NCI-H2171 treated with DMSO at 0.1 percent for 48 hours (cell line): ENCODE measurements around the gene ALDH9A1.
"Not testable (repeated sequence)": the region's sequence is repeated elsewhere in the genome, so short reads cannot be mapped to it uniquely, and the experiment has no call there.

Experiments used
- DNase-seq: peaks from one replicate; lab custom pipeline; 2025; lab: John Stamatoyannopoulos, UW

Gene ALDH9A1

DNA sequence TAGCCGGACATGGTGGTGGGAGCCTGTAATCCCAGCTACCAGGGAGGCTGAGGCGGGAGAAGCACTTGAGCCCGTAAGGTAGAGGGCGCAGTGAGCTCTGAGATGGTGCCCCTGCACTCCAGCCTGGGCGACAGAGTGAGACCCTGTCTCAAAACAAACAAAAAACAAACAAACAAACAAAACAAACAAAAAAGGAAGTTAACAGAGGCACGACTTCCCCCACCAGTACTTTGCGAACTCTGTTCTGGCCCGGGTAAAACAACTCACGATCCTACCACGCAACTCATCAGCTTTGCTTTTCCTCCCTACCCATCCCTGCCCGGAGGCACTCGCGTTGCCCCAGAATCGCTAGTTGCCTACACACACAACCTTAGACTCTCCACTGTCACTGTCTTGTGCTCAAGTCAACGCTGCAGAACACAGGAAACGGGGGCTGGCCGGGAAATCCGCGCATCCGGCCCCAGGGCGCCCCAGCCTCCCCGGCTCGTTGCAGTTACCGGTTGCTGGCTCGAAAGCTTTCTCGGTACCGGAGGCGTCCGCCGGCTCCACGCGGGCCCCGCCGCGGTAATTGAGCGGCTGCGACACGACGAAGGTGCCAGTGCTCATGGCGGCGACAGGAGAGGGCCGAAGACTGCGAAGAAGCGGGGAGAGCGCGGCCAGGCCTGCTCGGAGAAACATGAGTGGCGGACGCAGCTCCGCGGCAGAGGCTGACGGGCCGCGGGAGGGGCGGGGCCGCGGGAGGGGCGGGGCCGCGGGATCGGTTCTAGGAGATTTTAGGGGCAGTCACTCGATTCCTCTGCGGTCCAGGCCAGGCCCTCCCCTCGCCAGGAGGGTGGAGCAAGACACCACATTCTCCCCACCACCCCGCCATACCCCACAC, at the start of gene ALDH9A1:
Gene ALDH9A1, minus strand, starts transcription at position 682 of the 880 bp plus-strand sequence. Its CDS starts 4 bp downstream, at position 678.
- peak; percentile 92 for DNase-seq

DNA sequence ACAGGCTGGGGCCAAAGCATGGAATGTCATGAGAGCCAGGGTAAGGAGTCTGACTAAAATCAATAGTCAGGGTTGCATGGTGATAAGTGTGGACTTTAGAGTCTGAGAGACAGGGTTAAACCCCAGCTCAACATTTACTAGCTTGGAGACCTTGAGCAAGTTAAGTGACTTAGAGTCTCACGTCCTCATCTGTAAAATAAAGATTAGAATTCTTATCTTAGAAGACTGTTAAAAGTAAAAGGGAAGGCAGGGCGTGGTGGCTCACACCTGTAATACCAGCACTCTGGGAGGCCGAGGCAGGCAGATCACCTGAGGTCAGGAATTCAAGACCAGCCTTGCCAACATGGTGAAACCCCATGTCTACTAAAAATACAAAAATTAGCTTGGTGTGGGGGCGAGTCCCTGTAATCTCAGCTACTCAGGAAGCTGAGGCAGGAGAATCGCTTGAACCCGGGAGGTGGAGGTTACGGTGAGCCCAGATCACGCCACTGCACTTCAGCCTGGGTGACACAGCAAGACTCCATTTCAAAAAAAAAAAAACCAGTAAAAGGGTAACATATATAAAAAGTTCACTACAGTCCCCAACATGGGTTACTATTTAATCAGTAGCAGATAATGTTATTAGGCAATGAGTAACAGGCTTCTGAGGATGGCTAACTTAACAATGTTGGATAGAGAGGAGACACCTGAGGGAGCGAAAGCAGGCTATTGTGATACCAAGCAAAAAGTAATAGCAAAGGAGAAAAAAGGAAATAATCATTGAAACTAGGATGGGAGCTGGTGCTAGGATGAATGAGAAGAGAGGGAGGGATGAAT, 49.5 kb upstream of the ALDH9A1 start:
- DNase-seq: no peak

GRCh38 chr1:165744913-165745312, 46.6 kb upstream of the ALDH9A1 start:
- DNase-seq: not testable (repeated sequence)

DNA sequence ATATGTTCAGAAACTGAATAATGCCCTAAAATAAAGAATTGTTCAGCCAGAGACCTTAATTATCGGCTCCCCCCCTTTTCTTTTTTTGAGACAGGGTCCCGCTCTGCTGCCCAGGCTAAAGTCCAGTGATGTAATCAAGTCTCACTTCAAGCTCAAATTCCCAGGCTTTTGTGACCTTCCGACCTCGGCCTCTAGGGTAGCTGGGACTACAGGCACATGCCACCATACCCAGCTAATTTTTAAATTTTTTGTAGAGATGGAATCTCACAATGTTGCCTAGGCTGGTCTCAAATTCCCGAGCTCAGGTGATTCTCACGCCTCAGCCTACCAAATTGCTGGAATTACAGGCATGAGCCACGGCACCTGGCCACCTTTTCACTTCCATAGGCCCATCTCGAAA, 43.8 kb upstream of the ALDH9A1 start:
- DNase-seq: no peak

DNA sequence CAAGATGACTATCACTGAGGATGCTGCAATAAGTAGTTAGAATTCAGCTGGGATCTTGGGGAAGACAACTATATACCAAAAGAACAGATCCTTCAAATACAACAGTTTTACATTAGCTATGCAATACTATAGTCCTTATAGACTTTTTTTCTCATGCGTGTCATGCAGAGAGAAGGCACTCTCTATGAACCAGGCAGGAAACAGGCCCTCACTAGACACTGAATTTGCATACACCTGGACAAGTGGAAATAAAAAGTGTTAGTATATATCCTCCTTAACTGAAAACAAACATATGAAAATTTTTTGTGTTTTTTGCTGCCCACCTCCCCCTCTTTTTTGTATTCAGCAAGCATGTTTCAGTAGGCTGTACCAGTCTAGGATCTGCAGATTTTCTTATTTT, 40.4 kb upstream of the ALDH9A1 start:
- DNase-seq: no peak

DNA sequence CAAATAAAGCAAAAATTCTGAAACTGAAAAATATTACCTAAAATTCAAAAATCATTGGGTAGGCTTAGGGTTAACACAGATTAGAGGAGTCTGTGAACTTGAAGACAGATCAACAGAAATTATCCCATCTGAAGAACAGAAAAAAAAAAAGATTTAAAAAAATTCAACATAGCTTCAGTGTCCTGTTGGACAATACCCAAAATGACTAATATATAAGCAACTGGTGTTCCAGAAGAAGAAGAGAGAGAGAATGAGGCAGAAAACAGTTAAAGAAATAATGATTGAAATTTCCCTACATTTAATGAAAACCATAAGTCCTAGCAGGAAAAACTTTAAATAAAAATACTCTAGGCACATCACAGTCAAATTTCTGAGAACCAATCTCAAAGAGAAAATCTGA, 38.8 kb upstream of the ALDH9A1 start:
- no peak for DNase-seq

GRCh38 chr1:165734906-165735305, 36.5 kb upstream of the ALDH9A1 start:
- no peak for DNase-seq

DNA sequence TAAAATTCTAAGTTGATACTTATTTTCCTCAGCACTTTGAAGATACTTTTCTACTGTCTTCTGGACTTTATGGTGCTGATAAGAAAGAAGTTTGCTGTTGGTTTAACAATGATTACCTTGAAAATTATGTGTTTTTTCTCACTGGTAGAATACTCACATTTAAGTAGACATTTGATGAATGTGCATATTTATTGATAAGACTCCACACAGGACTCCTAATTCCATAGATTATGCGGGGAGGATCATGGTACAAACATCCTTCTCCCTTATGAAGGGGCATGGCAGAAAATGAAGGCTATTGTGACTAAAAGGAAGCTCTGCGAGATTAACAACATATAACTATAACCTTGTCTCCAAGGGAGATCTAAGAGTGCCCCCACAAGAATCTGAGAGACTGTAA, 28.5 kb upstream of the ALDH9A1 start:
- no peak for DNase-seq

- no peak for DNase-seq
Observed at GRCh38 chr1:165726169-165726568, 27.8 kb upstream of the ALDH9A1 start.

DNA sequence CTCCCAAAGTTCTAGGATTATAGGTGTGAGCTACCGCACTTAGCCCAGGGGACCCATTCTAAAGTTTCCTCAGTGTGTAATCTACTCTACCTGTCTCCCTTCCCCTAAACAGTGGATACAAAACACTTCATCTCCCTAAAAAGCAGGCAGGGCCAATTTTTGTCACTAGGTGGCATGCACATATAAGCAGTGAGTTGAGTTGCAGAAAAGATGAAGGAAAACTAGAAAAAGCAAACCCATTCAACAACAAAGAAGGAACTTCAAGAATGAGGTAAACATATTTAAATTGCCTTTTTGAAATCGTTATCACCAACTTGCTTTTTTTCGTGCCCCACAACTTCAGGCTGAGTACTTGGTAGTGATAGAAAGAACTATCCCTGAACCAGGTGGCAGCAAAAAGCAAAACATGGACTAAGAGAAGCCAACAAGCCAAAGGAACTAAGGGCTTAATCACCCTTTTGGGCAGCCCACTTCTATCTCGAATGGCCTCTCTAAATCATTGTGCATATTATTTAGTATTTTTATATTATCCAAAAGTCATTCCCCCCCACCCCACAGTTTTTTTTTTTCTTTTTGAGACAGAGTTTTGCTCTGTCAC, 19.7 kb upstream of the ALDH9A1 start:
- peak; percentile 49 for DNase-seq

GRCh38 chr1:165716265-165717051, 18.1 kb upstream of the ALDH9A1 start:
- DNase-seq: not testable (repeated sequence)

GRCh38 chr1:165712764-165713163, 14.4 kb upstream of the ALDH9A1 start:
- no peak for DNase-seq

GRCh38 chr1:165707984-165708706, 9.8 kb upstream of the ALDH9A1 start:
- DNase-seq: no peak

- DNase-seq: no peak
Observed at GRCh38 chr1:165703648-165704047, 5.3 kb upstream of the ALDH9A1 start.

GRCh38 chr1:165701922-165702321, 3.6 kb upstream of the ALDH9A1 start:
- DNase-seq: not testable (repeated sequence)

DNA sequence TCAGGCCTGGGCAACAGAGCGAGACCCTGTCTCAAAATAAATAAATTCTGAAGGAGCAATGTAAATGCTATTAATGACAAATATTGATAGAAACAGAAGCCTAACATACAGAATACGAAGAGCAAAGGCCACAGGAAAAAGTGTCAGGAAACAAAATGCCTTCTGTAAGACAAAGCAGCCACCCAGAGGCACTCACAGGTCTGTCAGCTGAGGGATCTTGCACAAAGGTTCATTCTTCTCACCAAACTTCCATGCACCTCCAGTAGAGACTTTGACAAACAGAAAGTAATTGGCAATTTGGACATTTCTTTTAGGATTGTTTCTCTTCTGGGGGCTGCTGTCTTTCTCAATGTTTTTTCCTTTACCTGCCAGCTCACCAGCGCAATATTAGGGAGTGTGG, 1.2 kb upstream of the ALDH9A1 start:
- no peak for DNase-seq

DNA sequence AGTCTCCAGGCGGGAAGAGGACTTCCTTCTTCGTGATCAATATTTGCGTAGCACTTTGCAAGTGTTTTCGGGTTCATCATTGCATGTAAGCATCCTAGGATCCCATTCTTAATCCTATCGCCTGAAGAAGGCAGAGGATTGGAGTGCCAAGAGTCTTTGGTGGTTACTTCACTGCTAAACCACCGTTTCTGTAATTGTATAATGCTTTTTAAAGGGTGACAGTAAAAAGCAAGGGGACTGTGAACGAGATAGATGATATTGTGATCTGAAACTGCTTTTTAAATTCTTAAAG, 345 bp upstream of the ALDH9A1 start:
- DNase-seq: no peak

- no peak for DNase-seq
Observed at GRCh38 chr1:165697491-165697880, 876 bp downstream of the ALDH9A1 start.

DNA sequence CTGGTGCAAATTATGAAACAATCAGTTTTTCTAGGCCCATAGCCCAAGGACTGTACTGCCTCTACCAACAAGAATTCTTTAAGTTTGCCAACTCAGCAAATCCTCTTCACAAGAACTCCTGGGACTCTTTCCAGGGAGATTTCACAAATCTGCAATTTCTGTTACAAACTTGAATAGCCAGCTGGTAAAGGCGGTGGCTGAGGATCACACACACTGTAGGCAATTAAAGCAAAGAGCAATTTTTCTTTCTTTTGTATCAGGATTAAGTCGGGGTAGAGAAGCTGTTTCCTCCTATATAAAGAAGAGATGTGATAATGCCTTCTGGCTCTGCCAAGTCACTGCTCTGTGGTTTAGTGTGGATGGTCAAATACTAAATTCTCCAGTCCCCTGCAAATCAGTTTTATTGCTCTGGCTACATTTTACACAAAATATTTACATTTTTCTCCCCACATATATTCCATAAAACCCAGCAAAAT, 1.7 kb downstream of the ALDH9A1 start:
- no peak for DNase-seq

GRCh38 chr1:165695031-165695430, 3.3 kb downstream of the ALDH9A1 start:
- DNase-seq: no peak

- no peak for DNase-seq
Observed at GRCh38 chr1:165688046-165688445, 10.3 kb downstream of the ALDH9A1 start.
